GM23338 (cell line): Measurements from ENCODE around the gene SUMO4. TPM values are rescaled to one million over a fixed set of nuclear protein-coding genes. Genes with fewer than 3 reads are reported as not detected.

Experiments
- ATAC-seq: fragments of 200-7000 bp; cut with Tn5 transposase; 3 replicates; pipeline ENCODE4 v1.9.1; 2020
- DNase-seq: peaks from one replicate; pipeline ENCODE4 v3.0.0-alpha.2; 2015; ENCODE audit warnings: low spot score
- H2AFZ ChIP-seq: fragments of 200-600 bp; sonication (generic); 2 replicates; pipeline ENCODE4 v1.8.0; 2016; ENCODE audit warnings: antibody characterized with exemption, mild to moderate bottlenecking, moderate library complexity
- H3F3A ChIP-seq: fragments of 200-600 bp; sonication (generic); replicated peaks from 2 replicates; pipeline ENCODE4 v1.8.0; 2017; ENCODE audit warnings: antibody characterized with exemption, mixed run types, low read depth
- H3K27ac ChIP-seq: fragments of 200-600 bp; sonication (generic); 2 replicates; pipeline ENCODE4 v1.6.1; 2016; ENCODE audit warnings: low read depth
- H3K27me3 ChIP-seq: fragments of 200-600 bp; sonication (generic); 2 replicates; pipeline ENCODE4 v1.8.0; 2016; ENCODE audit warnings: mild to moderate bottlenecking, mixed run types, moderate library complexity; ENCODE audit not compliant: insufficient read depth
- H3K36me3 ChIP-seq: fragments of 200-600 bp; sonication (generic); 2 replicates; pipeline ENCODE4 v1.8.0; 2016; ENCODE audit warnings: mild to moderate bottlenecking; ENCODE audit not compliant: insufficient read depth
- H3K4me1 ChIP-seq: fragments of 200-600 bp; sonication (generic); 2 replicates; pipeline ENCODE4 v1.8.0; 2016; ENCODE audit warnings: mild to moderate bottlenecking, moderate library complexity; ENCODE audit not compliant: insufficient read depth
- H3K4me2 ChIP-seq: fragments of 200-600 bp; sonication (generic); 2 replicates; pipeline ENCODE4 v1.7.1; 2017; ENCODE audit warnings: mixed run types
- H3K4me3 ChIP-seq: fragments of 200-600 bp; sonication (generic); 2 replicates; pipeline ENCODE4 v1.6.1; 2016; ENCODE audit warnings: mixed run types
- H3K79me2 ChIP-seq: fragments of 200-600 bp; sonication (generic); replicated peaks from 2 replicates; pipeline ENCODE4 v1.8.0; 2017; ENCODE audit warnings: mild to moderate bottlenecking; ENCODE audit not compliant: insufficient read depth
- H3K9me2 ChIP-seq: fragments of 200-600 bp; sonication (generic); 2 replicates; pipeline ENCODE4 v1.8.0; 2017; ENCODE audit not compliant: insufficient read depth
- H4K20me1 ChIP-seq: fragments of 200-600 bp; sonication (generic); replicated peaks from 2 replicates; pipeline ENCODE4 v1.8.0; 2017; ENCODE audit warnings: mild to moderate bottlenecking; ENCODE audit not compliant: insufficient read depth
- H3K27ac Mint-ChIP-seq: 2 replicates; pipeline ENCODE4 v1.8.0; 2020; ENCODE audit warnings: inconsistent platforms, mild to moderate bottlenecking, moderate library complexity, mixed read lengths
- H3K27me3 Mint-ChIP-seq: 3 replicates; pipeline ENCODE4 v1.8.0; 2022; ENCODE audit warnings: low read depth, mild to moderate bottlenecking, moderate library complexity, mixed read lengths, inconsistent platforms; ENCODE audit not compliant: insufficient read depth, poor library complexity
- H3K36me3 Mint-ChIP-seq: 3 replicates; pipeline ENCODE4 v1.8.0; 2021; ENCODE audit warnings: low read depth, mild to moderate bottlenecking, inconsistent platforms, moderate library complexity, mixed read lengths
- H3K4me1 Mint-ChIP-seq: 3 replicates; pipeline ENCODE4 v1.8.0; 2020; ENCODE audit warnings: mild to moderate bottlenecking, inconsistent platforms, mixed read lengths
- H3K4me3 Mint-ChIP-seq: 3 replicates; pipeline ENCODE4 v1.8.0; 2021; ENCODE audit warnings: moderate library complexity, mild to moderate bottlenecking, inconsistent platforms, mixed read lengths
- H3K9me3 Mint-ChIP-seq: 3 replicates; pipeline ENCODE4 v1.8.0; 2020; ENCODE audit warnings: moderate library complexity, mild to moderate bottlenecking, inconsistent platforms, mixed read lengths
- CREB1 ChIP-seq: fragments of 250-450 bp; sonication (Bioruptor Pico); IDR thresholded peaks from 2 replicates; pipeline ENCODE4 v1.5.0; 2020; ENCODE audit warnings: low read depth, mild to moderate bottlenecking, moderate library complexity
- ETS1 ChIP-seq: IDR thresholded peaks from 2 replicates; pipeline ENCODE4 v1.6.1; 2016; ENCODE audit warnings: antibody characterized with exemption
- EZH2 ChIP-seq: fragments of 200-600 bp; sonication (generic); IDR thresholded peaks from one replicate; pipeline ENCODE4 v1.8.0; 2017; ENCODE audit warnings: antibody characterized with exemption, mild to moderate bottlenecking, low read depth; ENCODE audit not compliant: unreplicated experiment
- NANOG ChIP-seq: IDR thresholded peaks from 2 replicates; pipeline ENCODE4 v1.6.1; 2016; ENCODE audit warnings: antibody characterized with exemption, borderline replicate concordance
- POLR2AphosphoS5 ChIP-seq: IDR thresholded peaks from 2 replicates; pipeline ENCODE4 v1.6.1; 2016; ENCODE audit warnings: antibody characterized with exemption, low read depth
- ZNF114 ChIP-seq: fragments of 250-450 bp; sonication (Bioruptor Pico); IDR thresholded peaks from 2 replicates; pipeline ENCODE4 v1.5.0; 2020; ENCODE audit warnings: mild to moderate bottlenecking, moderate library complexity
- polyA plus RNA-seq: library from polyadenylated mRNA; unstranded; fragments of >200 nt; fragmentation: Nextera tagmentation; extraction: Ambion mirVana; gene quantifications from 2 replicates; pipeline ENCODE4 v1.2.1, GENCODE V29; 2016
- total RNA-seq: library from RNA; depleted of rRNA; stranded (reverse); fragments of >200 nt; shearing (Covaris generic); gene quantifications from 2 replicates; pipeline ENCODE4 v1.2.3, GENCODE V29; 2014
- TF ChIP-seq, protein P1 (sequence below): fragments of 250-450 bp; sonication (Bioruptor Pico); IDR thresholded peaks from 2 replicates; pipeline ENCODE4 v1.5.0; 2020; ENCODE audit warnings: mild to moderate bottlenecking, moderate library complexity

Gene SUMO4
- total and polyA plus RNA-seq, 2 experiments from 2014 or later: 1.9 to 2.1 TPM

DNA sequence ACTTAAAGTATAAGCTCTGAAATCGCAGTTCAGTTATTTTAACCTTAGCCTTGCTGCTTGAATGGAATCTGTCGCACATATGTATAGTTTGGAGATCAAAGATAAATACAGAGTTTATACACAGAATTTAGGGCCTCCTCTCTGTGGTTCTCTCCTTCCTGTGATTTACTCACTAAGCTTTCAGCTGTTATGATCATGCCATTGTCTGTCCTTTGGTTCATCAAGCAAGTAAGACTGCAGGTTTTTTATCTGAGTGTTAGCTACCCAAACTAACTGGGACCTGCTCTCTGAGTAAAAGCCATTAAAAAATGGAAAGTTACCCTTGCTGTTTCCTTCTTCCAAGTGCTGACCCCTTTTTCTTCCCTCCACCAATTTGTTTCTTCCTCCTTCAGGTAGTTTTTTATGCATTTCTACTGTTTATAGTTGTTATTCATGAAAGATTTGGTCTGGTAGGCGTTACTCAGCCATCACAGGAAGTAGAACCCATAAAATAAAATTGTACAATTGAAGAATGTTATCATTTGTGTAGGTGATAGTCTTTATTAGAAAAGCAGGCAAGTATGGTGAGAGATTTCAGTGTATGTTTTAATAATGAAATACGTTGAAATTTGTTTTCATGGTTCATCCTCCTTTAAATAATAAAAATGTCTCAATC is 33.7 kb upstream of the SUMO4 start:
- Mint-ChIP-seq H3K4me3 (no peak overlapping the region), H3K27ac (no peak overlapping the region), H3K27me3 (no peaks in the 10 kb centered on the region), H3K36me3 (peaks cover 8% of the 10 kb centered on the region; the same call in 2 of the 3 replicates), H3K9me3 (no peaks in the 10 kb centered on the region), H3K4me1 (peaks cover 27% of the 10 kb centered on the region)
- peaks cover 41% of the 10 kb centered on the region for H4K20me1 ChIP-seq
- no peak overlapping the region for H3K4me2 ChIP-seq
- H3K4me3 ChIP-seq: no peak overlapping the region
- no peaks in the 10 kb centered on the region for H3K27me3 ChIP-seq
- ATAC-seq: no peak
- no peaks in the 10 kb centered on the region for H3K36me3 ChIP-seq
- no peak for TF ChIP-seq POLR2AphosphoS5
- no peak for TF ChIP-seq ZNF114 (CRISPR knock-in tag)
- no peak for TF ChIP-seq EZH2
- no peak for TF ChIP-seq CREB1 (CRISPR knock-in tag)
- TF ChIP-seq NANOG: no peak
- no peak for TF ChIP-seq ETS1
- TF ChIP-seq, protein P1, sequence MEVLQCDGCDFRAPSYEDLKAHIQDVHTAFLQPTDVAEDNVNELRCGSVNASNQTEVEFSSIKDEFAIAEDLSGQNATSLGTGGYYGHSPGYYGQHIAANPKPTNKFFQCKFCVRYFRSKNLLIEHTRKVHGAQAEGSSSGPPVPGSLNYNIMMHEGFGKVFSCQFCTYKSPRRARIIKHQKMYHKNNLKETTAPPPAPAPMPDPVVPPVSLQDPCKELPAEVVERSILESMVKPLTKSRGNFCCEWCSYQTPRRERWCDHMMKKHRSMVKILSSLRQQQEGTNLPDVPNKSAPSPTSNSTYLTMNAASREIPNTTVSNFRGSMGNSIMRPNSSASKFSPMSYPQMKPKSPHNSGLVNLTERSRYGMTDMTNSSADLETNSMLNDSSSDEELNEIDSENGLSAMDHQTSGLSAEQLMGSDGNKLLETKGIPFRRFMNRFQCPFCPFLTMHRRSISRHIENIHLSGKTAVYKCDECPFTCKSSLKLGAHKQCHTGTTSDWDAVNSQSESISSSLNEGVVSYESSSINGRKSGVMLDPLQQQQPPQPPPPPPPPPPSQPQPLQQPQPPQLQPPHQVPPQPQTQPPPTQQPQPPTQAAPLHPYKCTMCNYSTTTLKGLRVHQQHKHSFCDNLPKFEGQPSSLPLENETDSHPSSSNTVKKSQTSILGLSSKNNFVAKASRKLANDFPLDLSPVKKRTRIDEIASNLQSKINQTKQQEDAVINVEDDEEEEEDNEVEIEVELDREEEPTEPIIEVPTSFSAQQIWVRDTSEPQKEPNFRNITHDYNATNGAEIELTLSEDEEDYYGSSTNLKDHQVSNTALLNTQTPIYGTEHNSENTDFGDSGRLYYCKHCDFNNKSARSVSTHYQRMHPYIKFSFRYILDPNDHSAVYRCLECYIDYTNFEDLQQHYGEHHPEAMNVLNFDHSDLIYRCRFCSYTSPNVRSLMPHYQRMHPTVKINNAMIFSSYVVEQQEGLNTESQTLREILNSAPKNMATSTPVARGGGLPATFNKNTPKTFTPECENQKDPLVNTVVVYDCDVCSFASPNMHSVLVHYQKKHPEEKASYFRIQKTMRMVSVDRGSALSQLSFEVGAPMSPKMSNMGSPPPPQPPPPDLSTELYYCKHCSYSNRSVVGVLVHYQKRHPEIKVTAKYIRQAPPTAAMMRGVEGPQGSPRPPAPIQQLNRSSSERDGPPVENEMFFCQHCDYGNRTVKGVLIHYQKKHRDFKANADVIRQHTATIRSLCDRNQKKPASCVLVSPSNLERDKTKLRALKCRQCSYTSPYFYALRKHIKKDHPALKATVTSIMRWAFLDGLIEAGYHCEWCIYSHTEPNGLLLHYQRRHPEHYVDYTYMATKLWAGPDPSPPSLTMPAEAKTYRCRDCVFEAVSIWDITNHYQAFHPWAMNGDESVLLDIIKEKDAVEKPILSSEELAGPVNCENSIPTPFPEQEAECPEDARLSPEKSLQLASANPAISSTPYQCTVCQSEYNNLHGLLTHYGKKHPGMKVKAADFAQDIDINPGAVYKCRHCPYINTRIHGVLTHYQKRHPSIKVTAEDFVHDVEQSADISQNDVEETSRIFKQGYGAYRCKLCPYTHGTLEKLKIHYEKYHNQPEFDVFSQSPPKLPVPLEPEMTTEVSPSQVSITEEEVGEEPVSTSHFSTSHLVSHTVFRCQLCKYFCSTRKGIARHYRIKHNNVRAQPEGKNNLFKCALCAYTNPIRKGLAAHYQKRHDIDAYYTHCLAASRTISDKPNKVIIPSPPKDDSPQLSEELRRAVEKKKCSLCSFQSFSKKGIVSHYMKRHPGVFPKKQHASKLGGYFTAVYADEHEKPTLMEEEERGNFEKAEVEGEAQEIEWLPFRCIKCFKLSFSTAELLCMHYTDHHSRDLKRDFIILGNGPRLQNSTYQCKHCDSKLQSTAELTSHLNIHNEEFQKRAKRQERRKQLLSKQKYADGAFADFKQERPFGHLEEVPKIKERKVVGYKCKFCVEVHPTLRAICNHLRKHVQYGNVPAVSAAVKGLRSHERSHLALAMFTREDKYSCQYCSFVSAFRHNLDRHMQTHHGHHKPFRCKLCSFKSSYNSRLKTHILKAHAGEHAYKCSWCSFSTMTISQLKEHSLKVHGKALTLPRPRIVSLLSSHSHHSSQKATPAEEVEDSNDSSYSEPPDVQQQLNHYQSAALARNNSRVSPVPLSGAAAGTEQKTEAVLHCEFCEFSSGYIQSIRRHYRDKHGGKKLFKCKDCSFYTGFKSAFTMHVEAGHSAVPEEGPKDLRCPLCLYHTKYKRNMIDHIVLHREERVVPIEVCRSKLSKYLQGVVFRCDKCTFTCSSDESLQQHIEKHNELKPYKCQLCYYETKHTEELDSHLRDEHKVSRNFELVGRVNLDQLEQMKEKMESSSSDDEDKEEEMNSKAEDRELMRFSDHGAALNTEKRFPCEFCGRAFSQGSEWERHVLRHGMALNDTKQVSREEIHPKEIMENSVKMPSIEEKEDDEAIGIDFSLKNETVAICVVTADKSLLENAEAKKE: no peak
- H3K27ac ChIP-seq: no peak overlapping the region
- H3K79me2 ChIP-seq: peaks cover 99% of the 10 kb centered on the region
- H2AFZ ChIP-seq: no peak overlapping the region
- DNase-seq: no peak
- no peaks in the 10 kb centered on the region for H3F3A ChIP-seq
- H3K4me1 ChIP-seq: peaks cover 23% of the 10 kb centered on the region
- H3K9me2 ChIP-seq: no peaks in the 10 kb centered on the region
